ENCODE results near the gene SIK3. TPM values are rescaled to one million over a fixed set of nuclear protein-coding genes. Genes with fewer than 3 reads are reported as not detected.
"Not testable (repeated sequence)": the region's sequence is repeated elsewhere in the genome, so short reads cannot be mapped to it uniquely, and the experiment has no call there.

Gene SIK3
- total RNA-seq, 1 experiment from 2014 or later: 31.4 TPM

DNA sequence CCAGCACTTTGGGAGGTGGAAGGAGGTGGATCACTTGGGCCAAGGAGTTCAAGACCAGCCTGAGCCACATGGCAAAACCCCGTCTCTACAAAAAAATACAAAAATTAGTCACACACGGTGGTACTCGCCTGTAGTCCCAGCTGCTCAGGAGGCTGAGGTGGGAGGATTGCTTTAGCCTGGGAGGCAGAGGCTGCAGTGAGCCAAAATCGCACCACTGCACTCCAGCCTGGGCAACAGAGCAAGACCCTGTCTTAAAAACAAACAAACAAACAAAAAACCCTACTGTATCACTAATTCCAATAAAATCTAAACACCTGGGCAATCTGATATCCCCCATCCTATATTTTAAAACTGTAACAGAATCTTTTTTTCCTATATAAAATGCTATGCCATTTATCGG is 51.6 kb downstream of the SIK3 start:
- H3K27me3 ChIP-seq (ENCODE audit: insufficient read depth, low read length); H2BK20ac ChIP-seq (ENCODE audit: low read depth, low read length, poor library complexity, severe bottlenecking); H2AFZ ChIP-seq (ENCODE audit: low read length); H3K23me2 ChIP-seq (ENCODE audit: insufficient read length, low read depth, low read length, poor library complexity, severe bottlenecking); H4K5ac ChIP-seq (ENCODE audit: insufficient read length, low read depth, low read length); H3K4me2 ChIP-seq (ENCODE audit: insufficient read depth, insufficient read length, low read length); H3K27me3 Mint-ChIP-seq (ENCODE audit: low read depth); H3K4me3 Mint-ChIP-seq; H3K56ac ChIP-seq (ENCODE audit: insufficient read length, low read depth, low read length); H4K91ac ChIP-seq (ENCODE audit: insufficient read length, low read depth, low read length); H3K27ac Mint-ChIP-seq; H3K79me1 ChIP-seq (ENCODE audit: insufficient read depth, low read depth, low read length, poor library complexity, severe bottlenecking); H2AK5ac ChIP-seq (ENCODE audit: insufficient read length, low read length); DNase-seq; H2BK120ac ChIP-seq (ENCODE audit: low read depth, low read length, poor library complexity, severe bottlenecking); H3K79me2 ChIP-seq (ENCODE audit: insufficient read depth, low read length); H2BK12ac ChIP-seq (ENCODE audit: insufficient read length, low read depth, low read length); H2BK5ac ChIP-seq (ENCODE audit: insufficient read length, low read length); H3K9me3 ChIP-seq (ENCODE audit: control insufficient read depth, low read depth, low read length); H3K23ac ChIP-seq (ENCODE audit: insufficient read length, low read depth, low read length); H4K8ac ChIP-seq (replicated peaks; ENCODE audit: insufficient read length, low read depth, low read length); H3K18ac ChIP-seq (ENCODE audit: insufficient read length, low read depth, low read length); H3K36me3 Mint-ChIP-seq (ENCODE audit: insufficient read depth in 1 of 3, low read depth in 3 of 3); H3K4me1 ChIP-seq (ENCODE audit: insufficient read depth, low read length); H3K9me3 Mint-ChIP-seq; H3K27ac ChIP-seq (ENCODE audit: insufficient read length, low read depth, low read length); H3T11ph ChIP-seq (ENCODE audit: low read length); H3K14ac ChIP-seq (ENCODE audit: insufficient read depth, low read length); H4K20me1 ChIP-seq (ENCODE audit: control insufficient read depth, insufficient read depth, insufficient read length); H2BK15ac ChIP-seq (ENCODE audit: low read depth, low read length); H3K9ac ChIP-seq (ENCODE audit: extremely low read depth, insufficient read length, low read length); H3K4ac ChIP-seq (ENCODE audit: low read depth, low read length): not testable (repeated sequence)
- peaks cover 13 to 17% of the 10 kb centered on the region in 2 experiments for H3K4me1 Mint-ChIP-seq
- WGBS (ENCODE audit: extremely low coverage, insufficient read length, low lambda C conversion rate): no CpG with 5 or more reads among the region's 5 CpGs
